Colonic mucosa (tissue), 4 donors: ENCODE data around the gene GNAT2. TPM values are rescaled to one million over a fixed set of nuclear protein-coding genes. Genes with fewer than 3 reads are reported as not detected.

Experiments
- DNase-seq: peaks from one replicate; pipeline ENCODE4 v3.0.0-alpha.2; 2020
- H3K27ac ChIP-seq: fragments of 200-600 bp; one replicate; pipeline ENCODE4 v1.8.0; 2021
- H3K27me3 ChIP-seq: fragments of 200-600 bp; one replicate; pipeline ENCODE4 v1.8.0; 2021
- H3K36me3 ChIP-seq: fragments of 200-600 bp; one replicate; pipeline ENCODE4 v1.8.0; 2021
- H3K4me1 ChIP-seq: fragments of 200-600 bp; one replicate; pipeline ENCODE4 v1.8.0; 2021; ENCODE audit warnings: mild to moderate bottlenecking
- H3K4me3 ChIP-seq: fragments of 200-600 bp; one replicate; pipeline ENCODE4 v1.8.0; 2021
- H3K9ac ChIP-seq, 2 donors: one replicate each; pipeline ENCODE4 v1.7.0; 2013; ENCODE audit warnings: control low read depth in 2 of 2, low read depth in 2 of 2, low read length in 2 of 2
- H3K9me3 ChIP-seq: fragments of 200-600 bp; one replicate; pipeline ENCODE4 v1.8.0; 2021
- CTCF ChIP-seq: fragments of 200-600 bp; IDR thresholded peaks from one replicate; pipeline ENCODE4 v1.8.0; 2022; ENCODE audit warnings: antibody characterized with exemption, mild to moderate bottlenecking
- intact Hi-C: fragments of 100-400 bp; cut with DNase I; formaldehyde crosslinking; loops from one replicate; pipeline ENCODE4 v1.14.1; 2022
- total RNA-seq, 2 donors: library from RNA; stranded (reverse); fragmentation: NEBNext Ultra II Directional in 1 of 2; extraction: Animal tissue kit (Norgen Biotek cat#: 25700) in 1 of 2; gene quantifications; one replicate each; pipeline ENCODE4 v1.2.1, GENCODE V29; 2021
- donor health status: healthy.
- donor health status: DM: no; HTN: no; CAD: no.
- donor health status: DM: no; HTN: no; CAD: no.

Gene GNAT2
- total RNA-seq, 2 donors from 2014 or later, result 0.32 TPM; not detected in 1

- no peak overlapping the region for H3K9ac ChIP-seq
- H3K9me3 ChIP-seq, result no peaks in the 10 kb centered on the region
- H3K36me3 ChIP-seq, result no peaks in the 10 kb centered on the region
- no peak overlapping the region for H3K4me3 ChIP-seq
- no peak for DNase-seq
- H3K27me3 ChIP-seq, result no peaks in the 10 kb centered on the region
- intact Hi-C loops, result no loop called here
- H3K4me1 ChIP-seq, result peaks cover 16% of the 10 kb centered on the region
- TF ChIP-seq CTCF, result no peak
- no peak overlapping the region for H3K27ac ChIP-seq
Observed at GRCh38 chr1:109567877-109568672, 51.3 kb downstream of the GNAT2 start.

- no peak for DNase-seq
- intact Hi-C loops, result no loop called here
- Histone ChIP-seq H3K27me3 (no peaks in the 10 kb centered on the region), H3K4me1 (peaks cover 16% of the 10 kb centered on the region), H3K27ac (no peak overlapping the region), H3K36me3 (no peaks in the 10 kb centered on the region), H3K4me3 (no peak overlapping the region), H3K9me3 (no peaks in the 10 kb centered on the region), H3K9ac (no peak overlapping the region)
- no peak for TF ChIP-seq CTCF
Observed at GRCh38 chr1:109566982-109567381, 52.4 kb downstream of the GNAT2 start.

- Histone ChIP-seq H3K4me3 (no peak overlapping the region), H3K27ac (no peak overlapping the region), H3K4me1 (peaks cover 16% of the 10 kb centered on the region), H3K9me3 (no peaks in the 10 kb centered on the region), H3K36me3 (no peaks in the 10 kb centered on the region), H3K9ac (no peak overlapping the region), H3K27me3 (no peaks in the 10 kb centered on the region)
- TF ChIP-seq CTCF, result no peak
- no peak for DNase-seq
- intact Hi-C loops, result no loop called here
Observed at GRCh38 chr1:109565241-109565640, 54.2 kb downstream of the GNAT2 start.

GRCh38 chr1:109564194-109564878 lies 55.1 kb downstream of the GNAT2 start:
- Histone ChIP-seq H3K9me3 (no peaks in the 10 kb centered on the region), H3K27ac (no peak overlapping the region), H3K4me1 (peaks cover 16% of the 10 kb centered on the region), H3K36me3 (no peaks in the 10 kb centered on the region), H3K27me3 (no peaks in the 10 kb centered on the region), H3K4me3 (no peak overlapping the region), H3K9ac (no peak overlapping the region)
- intact Hi-C loops, result no loop called here
- no peak for DNase-seq
- TF ChIP-seq CTCF, result no peak

GRCh38 chr1:109559995-109560394 lies 59.4 kb downstream of the GNAT2 start:
- Histone ChIP-seq H3K4me3 (no peak overlapping the region), H3K36me3 (no peaks in the 10 kb centered on the region), H3K9ac (no peak overlapping the region), H3K9me3 (no peaks in the 10 kb centered on the region), H3K27me3 (no peaks in the 10 kb centered on the region), H3K4me1 (no peaks in the 10 kb centered on the region), H3K27ac (no peak overlapping the region)
- intact Hi-C loops, result no loop called here
- no peak for TF ChIP-seq CTCF
- DNase-seq, result no peak
